HG03521 (cell line): ENCODE measurements around the gene MFAP3L.
"Not testable (repeated sequence)": the region's sequence is repeated elsewhere in the genome, so short reads cannot be mapped to it uniquely, and the experiment has no call there.

Source experiments
- ATAC-seq: cut with Tn5 transposase; IDR thresholded peaks from one replicate; pipeline ENCODE4 v1.9.1; 2021; ENCODE audit warnings: mild to moderate bottlenecking, moderate library complexity; ENCODE audit not compliant: unreplicated experiment

MFAP3L gene

DNA sequence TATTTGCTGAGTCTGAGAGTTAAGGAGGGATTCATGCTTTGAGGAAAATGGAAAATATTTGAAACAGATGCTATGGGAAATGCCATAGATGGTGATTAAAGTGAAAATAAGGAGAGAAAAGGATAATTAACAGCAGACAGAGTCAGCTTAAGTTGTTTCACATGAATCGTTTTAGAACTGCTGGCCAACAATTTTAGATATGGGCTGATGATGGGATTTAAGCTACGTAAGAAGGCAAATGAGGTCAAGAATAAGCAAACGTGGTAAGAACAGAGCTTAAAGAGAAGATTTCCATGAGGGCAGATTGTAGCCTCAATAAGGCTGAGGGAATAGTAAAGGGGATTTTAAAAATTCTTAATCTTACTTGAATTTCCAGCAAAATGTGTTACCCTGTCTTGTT is 77.9 kb downstream of the MFAP3L start:
- no peak for ATAC-seq

DNA sequence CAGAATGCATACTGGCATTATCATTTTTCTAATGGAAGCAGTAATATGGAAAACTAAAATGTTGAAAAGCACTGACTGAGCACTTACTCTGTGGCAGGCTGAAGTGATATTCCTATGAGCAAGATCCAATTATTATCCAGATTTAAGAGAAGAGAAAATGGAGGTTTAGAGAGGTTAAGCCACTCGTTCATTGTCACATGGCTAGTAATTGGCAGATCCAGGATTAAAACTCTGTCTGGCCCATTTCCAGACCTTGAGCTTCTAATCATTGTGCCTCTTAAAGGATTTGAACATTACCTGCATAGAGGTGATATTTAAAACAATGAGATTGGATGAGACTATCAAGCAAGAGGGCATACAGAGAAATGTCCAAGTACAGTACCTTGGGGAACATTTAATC is 80.6 kb downstream of the MFAP3L start:
- ATAC-seq, result no peak

DNA sequence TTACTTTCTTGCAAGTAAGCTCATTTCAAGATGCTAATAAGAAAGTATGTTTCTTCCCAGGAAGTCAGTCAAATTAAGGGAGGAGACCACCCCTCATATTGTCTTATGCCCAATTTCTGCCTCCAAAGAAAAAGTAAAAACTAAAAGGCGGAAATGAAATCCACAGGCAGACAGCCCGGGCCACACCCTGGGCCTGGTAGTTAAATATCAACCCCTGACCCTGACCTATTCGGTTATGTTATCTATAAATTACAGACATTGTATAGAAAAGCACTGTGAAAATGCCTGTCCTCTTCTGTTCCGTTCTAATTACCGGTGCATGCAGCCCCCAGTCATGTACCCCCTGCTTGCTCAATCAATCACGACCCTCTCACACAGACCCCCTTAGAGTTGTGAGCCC is 82.6 kb downstream of the MFAP3L start:
- ATAC-seq, result not testable (repeated sequence)

DNA sequence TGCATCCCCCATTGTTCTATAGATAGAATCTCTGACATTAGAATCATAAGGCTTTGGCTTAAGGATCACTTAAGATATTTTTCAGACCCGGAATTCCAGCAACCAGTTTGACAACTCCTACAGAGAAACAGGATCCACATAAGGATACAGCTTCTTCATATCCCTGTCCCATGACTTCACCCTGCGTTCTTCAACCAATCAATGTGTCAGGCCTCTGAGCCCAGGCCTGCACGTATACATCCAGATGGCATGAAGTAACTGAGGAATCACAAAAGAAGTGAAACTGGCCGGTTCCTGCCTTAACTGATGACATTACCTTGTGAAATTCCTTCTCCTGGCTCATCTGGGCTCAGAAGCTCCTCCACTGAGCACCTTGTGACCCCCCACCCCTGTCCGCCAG is 85.1 kb downstream of the MFAP3L start:
- ATAC-seq, result no peak

DNA sequence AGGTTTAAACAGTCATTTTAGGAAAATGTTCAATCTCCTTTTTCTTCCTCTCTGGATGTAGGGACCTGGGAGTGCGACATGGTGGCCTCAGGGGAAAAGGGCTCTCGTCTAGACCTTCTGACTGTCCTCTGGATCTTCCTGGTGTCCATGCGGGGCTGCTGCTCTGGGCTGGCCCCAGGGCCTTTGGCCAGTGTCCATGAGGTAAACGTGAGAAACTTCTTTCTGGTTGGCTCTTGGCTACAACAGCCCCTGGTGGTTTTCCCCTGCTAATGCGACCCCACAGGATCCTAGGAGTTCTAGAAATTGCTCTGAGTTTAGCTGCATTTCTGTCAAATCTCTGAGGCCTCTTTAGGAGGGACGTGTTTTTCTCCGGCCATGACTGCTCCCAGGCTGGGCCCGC is 85.7 kb downstream of the MFAP3L start:
- ATAC-seq, result no peak
